ENCODE data around the gene CPNE8.

The CPNE8 gene

DNA sequence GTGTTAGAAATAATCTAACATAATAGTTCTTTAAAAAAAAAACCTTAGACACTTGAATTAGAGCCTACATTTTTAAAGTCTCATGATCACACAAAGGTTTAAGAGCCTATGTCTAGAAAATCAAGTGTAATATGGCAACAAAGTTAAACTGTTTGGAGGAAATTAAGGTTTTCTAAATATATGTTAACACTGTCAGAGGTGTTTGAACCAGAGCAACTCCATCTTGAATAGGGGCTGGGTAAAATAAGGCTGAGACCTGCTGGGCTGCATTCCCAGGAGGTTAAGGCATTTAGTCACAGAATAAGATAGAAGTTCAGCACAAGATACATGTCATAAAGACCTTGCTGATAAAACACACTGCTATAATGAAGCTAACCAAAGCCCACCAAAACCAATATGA is 12.4 kb downstream of the CPNE8 start:
- DNase-seq: no peak

GRCh38 chr12:38892087-38892786 is 13.2 kb downstream of the CPNE8 start:
- no peak for DNase-seq

DNA sequence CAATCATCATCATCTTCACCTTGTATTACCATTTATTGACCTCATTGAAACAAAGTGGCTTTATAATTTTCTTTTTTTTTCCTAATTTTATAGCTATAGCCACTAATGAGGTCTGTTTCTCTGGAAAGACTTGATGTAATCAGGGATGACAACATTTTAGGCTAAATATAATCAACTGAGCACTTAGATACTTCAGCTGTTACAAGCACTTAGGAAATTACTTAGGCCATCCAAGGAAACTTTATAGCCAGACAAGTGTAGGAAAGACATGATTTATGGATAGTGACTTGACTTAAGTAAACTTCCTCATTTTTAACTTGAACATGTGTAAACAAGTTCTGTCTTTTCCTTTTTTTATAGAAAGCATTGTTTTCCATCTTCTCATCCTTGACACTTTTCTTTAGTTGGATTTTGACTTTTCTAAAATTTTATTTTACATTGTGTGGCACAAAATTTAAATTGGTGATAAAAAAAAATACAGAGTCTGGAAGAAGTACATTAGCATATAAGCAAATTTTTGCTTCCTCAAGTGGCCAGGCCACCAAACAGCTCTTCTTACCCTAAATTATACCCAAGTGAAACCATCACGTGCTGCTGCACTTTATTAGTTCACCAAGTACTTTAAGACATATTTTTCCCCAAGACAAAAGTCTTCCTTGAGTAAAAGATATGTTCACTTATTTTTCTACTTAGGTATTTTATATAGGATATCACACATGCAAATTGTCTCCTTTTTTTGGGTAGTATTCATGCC is 15.1 kb downstream of the CPNE8 start:
- DNase-seq: no peak

DNA sequence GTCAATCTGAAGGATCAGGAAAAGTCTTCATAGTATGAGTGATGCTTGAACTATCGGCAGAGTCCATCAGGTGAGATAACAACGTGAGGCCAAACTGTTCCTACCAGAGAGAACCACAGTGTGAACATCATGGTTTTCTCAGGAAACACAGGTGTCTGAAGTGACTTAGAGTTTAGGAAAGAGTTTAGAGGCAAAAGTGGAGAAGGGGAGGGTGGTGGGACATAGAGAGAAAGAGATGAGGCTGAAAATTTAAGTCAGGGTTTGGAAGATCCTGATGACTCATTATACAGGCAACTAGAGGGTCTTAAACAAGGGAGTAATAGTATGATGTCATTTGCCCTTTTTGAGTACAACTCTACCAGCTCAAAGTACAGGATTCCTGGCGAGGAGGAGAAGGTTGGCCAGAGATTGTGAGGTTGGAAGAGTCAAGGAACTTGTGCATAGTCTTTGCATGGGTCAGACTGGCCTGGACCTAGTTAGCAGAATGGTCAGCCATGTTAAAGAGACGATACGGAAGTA is 16.0 kb downstream of the CPNE8 start:
- DNase-seq: no peak

GRCh38 chr12:38887770-38888169 is 17.6 kb downstream of the CPNE8 start:
- DNase-seq: no peak

- DNase-seq: no peak
These were observed 18.5 kb downstream of the CPNE8 start for GRCh38 chr12:38886931-38887330.

DNA sequence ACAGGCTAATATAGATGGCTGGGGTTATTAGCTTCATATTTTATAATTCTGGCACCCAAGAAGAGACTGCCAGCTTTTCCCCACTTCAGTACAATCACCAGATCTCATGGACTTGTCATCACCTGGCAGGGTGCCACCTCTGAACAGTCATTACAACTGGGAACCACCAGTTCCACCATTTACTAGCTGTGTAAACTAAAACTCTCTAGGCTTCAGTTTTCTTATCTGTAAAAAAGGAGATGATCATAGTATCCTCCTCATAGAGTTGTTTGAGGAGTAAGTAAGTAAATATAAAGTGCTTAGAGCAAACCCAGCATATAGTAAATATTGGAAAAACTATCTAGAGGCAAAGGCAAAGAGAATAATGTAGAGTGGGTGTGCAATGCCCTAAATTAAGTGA is 19.3 kb downstream of the CPNE8 start:
- no peak for DNase-seq

DNA sequence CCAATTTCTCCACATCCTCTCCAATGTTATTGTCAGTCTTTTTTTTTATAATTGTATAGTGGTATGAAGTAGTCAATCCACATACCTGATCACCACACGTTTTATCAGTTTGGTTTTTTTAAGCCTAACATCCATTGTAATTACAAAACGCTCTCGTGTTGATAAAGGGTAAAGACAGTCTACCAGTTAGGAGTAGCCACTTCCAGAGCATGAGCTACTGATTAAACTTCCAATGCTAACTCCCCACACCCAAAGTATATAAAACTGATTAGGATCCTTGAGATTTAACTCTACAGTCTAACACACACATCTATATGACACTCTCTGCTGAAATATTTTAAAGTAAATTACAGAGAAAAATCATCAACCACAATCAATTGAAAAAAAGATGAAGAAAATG is 20.7 kb downstream of the CPNE8 start:
- DNase-seq: no peak

- no peak for DNase-seq
These were observed 21.7 kb downstream of the CPNE8 start for GRCh38 chr12:38883629-38884134.

DNA sequence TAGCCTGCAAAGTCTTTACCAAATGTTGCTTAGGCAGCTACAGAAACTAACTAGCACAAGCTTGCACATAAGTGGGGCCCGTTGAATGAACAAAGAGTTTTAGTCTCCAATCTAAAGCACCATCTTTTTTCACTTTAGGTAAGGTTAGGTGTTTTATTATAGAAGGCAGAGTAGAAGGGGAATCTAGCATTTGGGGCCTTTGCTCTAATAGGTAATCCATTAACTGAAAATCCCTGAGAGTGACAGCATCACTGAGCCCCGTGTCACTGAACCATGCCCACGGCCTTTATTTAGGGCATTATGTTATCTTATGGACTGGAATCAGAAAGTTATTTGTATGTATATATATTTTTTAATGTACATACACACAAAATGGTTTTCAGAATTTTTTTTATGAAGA is 25.1 kb downstream of the CPNE8 start:
- no peak for DNase-seq

- DNase-seq: no peak
These were observed 26.4 kb downstream of the CPNE8 start for GRCh38 chr12:38878986-38879385.

DNA sequence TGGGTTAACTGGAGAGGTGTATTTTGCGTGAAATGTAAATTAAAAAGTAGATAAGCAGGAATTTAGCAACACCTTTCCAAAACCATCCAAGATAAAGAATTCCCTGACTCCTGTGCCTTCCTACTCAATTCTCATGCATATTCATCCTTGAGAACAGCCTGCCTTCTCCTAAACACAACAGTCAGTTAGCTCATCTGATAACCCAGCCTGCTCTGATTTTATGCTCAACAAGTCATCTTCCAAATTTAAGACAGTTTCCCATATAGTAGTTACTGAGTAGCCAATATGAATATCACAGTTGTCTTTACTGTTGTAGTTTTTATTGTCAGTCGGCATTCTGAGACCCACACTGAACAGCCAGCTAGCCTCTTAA is 27.1 kb downstream of the CPNE8 start:
- no peak for DNase-seq

DNA sequence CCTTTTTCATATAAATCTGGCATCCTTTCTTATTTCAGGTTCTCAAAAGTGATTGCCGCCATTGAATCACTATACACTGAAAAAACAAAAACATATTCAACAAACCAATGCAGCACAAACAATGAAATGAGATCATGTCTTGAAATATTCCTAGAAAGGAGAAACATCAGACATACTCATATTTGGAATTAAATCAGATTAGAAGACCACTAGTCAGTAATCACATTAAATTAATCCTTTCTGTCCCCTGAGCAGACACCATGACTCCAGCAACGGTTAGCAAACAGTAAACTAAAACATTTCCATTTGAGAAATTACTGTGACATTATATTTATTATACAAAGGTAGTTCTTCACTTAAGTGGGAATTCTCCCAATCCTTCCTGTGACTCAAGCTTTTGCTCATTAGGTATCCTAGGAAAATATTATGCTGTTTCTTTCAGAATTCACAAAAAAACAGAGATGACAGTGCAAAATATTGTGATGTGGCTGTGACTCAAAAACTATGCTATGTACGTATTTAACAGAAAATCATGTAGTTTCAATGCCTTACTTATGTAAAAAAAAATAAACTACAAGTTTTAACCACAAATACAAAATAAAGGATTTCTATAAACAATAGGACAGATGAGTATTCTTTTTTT is 29.7 kb downstream of the CPNE8 start:
- no peak for DNase-seq

DNA sequence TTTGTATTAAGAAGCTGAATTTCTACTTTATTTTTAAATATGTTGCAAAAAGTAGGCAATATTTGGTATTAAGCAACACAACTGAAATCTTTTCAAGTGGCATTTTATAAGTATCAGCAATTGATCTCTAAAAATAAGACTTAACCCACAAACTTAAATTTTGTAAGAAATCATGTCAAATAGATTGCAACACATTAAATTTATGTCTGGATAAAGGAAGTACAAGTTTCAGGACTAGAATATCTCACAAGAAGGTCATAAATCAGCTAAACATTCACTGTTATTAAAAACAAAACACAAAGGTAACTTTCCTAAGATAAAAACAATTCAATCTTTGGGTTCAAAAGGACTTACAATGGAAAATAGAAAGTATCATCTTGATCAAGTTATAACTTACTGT is 32.8 kb downstream of the CPNE8 start:
- DNase-seq: no peak

- no peak for DNase-seq
These were observed 33.2 kb downstream of the CPNE8 start for GRCh38 chr12:38872156-38872555.

DNA sequence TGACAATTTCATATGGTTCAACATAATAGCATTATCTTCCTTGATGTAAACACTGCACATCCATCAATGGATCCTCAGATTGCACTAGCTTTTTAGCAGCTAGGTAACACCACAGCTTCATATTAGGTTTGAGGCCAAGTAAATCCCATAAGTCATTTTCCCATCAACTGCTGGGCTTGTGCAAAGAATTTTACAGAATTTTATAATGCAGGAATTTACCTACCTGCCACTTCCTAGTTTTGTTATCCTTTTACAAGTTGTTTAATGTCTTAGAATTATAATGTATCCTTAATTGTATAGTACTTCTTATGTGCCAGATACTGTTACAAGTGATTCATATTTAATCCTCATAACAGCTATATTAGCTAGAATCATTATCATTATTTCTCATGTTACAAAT is 36.4 kb downstream of the CPNE8 start:
- DNase-seq: no peak

GRCh38 chr12:38850461-38850860 is 54.9 kb downstream of the CPNE8 start:
- DNase-seq: no peak

DNA sequence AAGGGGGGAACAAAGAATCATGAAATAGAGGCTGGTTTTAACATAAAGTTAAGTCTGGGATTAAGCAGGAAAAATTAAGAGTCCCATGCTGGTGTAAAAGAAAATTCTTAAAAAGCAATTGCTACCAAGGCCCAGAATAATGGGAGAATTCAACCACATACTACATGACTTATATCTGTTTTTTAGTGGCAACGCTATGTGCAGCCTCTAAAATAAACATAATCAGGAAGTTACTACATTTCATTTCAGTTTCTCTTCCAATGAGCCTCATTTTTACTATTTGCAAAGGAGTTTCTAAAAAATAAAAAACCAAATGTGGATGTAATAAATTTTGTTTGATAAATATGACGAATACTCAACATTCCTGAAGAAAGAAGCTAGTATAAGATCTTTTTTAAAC is 58.1 kb downstream of the CPNE8 start:
- no peak for DNase-seq

DNA sequence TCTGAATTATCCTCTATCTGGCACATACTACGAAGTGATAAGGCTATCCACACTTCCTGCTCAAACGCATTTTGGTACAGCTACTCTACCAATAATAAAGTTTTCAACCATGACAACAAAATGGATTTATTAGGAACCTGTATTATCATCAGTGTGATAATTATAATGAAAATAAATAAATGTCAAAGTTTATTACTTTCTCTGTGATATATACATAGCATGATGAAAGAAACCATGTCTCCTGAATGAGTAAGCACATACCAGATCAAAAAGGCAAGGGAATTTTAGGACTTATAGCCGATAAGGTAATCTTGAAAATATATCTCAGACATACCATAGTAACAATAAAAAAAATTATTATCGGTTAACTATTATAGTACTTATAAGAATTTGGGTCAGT is 61.1 kb downstream of the CPNE8 start:
- DNase-seq: no peak

DNA sequence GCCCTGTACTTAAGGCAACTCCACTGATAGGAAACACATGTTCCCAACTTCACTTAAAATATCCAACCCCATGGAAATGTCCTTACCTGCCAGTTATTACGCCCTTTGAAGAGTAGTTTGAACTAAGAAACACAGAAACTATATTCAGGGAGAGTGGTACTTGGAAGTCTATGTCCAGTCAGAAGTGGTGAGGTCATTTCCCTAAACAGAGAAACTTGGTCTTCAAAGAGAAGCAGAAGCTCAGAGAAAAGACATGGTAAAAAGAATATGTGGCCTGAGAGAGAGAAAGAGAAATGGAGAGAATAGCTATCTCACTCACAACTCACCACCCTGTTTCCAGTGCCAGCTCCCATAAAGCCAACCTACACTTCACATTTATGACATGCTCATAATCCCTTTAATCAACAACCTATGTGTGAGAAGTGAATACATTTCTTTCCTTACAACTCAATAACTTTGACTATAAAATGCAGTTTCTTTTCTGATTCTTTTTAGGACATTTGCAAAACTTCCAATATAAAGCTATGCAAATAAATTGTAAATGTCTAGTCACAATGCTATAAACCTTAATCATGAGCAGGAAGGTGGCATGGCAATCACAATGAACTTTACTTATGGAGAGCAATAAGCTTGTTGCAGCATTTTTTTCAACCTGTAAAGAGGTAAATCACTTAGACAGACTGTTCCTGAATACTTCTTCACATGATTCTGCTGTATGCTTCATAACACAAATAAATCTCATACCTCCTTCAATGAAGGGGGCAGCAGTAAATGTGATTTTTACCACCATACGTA is 67.1 kb downstream of the CPNE8 start:
- no peak for DNase-seq

DNA sequence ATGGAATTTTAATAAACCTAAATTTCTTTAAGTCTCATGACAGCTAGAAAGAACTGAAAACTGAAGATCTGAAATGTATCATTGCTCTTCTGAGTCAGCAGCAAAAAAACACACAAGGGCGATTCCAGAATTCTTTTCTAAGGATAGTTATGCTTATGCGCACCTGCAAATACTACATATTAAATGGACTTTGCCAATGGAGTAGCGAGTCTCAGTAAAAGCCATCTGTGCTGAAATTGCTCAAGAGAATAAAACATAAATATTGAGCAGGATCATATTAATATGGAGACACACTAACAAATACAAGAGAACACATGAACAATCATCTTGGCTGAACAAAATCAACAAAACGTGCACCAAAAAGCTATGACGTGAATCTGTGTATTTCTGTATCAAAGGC is 73.7 kb downstream of the CPNE8 start:
- no peak for DNase-seq

DNA sequence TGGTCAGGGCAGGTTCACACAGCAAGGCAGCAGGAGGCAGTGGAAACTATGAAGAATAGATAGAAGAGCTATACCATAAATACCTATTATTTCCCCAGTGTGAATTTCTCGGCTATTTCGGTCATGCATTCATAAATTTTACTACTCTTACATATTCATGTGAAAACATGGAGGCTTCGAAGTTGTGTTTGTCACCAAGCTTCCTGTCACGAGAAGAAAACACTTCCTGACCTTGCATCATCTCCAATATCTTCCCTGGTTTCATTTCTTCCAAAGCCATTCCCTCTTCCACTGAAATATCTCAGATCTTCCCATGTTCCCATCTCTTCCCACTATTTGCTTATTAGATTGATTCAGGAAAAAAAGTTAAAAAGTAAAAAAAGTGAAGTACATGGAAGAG is 80.4 kb downstream of the CPNE8 start:
- no peak for DNase-seq

DNA sequence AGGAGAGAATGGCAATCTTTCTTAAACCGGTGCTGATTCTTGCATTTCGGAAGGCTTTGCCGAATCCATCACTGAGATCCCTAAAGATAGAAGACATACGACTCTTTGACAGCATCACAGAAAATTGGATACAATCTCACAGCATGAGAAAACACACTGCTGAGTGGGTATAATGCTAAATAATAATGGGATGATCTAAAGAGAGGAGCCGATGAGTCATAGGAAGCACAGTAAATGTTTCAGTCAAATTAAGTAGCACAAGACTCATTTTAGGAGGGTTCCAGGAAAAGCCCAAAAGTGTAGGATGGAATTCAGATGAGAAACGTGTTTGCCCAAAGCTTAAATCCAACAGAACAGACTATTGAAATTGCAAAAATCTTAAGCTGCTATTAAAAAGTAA is 81.7 kb downstream of the CPNE8 start:
- DNase-seq: no peak

Data from CD4-positive, alpha-beta T cell treated with Interleukin-15 for 1 hour (primary cell).